ENCODE results near the gene EGFR.

Gene EGFR

DNA sequence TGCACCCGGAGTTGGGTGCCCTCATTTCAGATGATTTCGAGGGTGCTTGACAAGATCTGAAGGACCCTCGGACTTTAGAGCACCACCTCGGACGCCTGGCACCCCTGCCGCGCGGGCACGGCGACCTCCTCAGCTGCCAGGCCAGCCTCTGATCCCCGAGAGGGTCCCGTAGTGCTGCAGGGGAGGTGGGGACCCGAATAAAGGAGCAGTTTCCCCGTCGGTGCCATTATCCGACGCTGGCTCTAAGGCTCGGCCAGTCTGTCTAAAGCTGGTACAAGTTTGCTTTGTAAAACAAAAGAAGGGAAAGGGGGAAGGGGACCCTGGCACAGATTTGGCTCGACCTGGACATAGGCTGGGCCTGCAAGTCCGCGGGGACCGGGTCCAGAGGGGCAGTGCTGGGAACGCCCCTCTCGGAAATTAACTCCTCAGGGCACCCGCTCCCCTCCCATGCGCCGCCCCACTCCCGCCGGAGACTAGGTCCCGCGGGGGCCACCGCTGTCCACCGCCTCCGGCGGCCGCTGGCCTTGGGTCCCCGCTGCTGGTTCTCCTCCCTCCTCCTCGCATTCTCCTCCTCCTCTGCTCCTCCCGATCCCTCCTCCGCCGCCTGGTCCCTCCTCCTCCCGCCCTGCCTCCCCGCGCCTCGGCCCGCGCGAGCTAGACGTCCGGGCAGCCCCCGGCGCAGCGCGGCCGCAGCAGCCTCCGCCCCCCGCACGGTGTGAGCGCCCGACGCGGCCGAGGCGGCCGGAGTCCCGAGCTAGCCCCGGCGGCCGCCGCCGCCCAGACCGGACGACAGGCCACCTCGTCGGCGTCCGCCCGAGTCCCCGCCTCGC lies at the start of gene EGFR:
Gene EGFR, plus strand, starts transcription at position 657 of the 830 bp plus-strand sequence. CDS start 261 bp downstream, outside the sequence.
- no peak for DNase-seq

- DNase-seq = no peak
These were observed 49.4 kb upstream of the EGFR start for GRCh38 chr7:54969208-54969967.

GRCh38 chr7:54972733-54973294 lies 46.0 kb upstream of the EGFR start:
- no peak for DNase-seq

- no peak for DNase-seq
These were observed 40.3 kb upstream of the EGFR start for GRCh38 chr7:54978364-54979116.

- no peak for DNase-seq
These were observed 38.3 kb upstream of the EGFR start for GRCh38 chr7:54980521-54980920.

GRCh38 chr7:54981913-54982312 lies 36.9 kb upstream of the EGFR start:
- no peak for DNase-seq

DNA sequence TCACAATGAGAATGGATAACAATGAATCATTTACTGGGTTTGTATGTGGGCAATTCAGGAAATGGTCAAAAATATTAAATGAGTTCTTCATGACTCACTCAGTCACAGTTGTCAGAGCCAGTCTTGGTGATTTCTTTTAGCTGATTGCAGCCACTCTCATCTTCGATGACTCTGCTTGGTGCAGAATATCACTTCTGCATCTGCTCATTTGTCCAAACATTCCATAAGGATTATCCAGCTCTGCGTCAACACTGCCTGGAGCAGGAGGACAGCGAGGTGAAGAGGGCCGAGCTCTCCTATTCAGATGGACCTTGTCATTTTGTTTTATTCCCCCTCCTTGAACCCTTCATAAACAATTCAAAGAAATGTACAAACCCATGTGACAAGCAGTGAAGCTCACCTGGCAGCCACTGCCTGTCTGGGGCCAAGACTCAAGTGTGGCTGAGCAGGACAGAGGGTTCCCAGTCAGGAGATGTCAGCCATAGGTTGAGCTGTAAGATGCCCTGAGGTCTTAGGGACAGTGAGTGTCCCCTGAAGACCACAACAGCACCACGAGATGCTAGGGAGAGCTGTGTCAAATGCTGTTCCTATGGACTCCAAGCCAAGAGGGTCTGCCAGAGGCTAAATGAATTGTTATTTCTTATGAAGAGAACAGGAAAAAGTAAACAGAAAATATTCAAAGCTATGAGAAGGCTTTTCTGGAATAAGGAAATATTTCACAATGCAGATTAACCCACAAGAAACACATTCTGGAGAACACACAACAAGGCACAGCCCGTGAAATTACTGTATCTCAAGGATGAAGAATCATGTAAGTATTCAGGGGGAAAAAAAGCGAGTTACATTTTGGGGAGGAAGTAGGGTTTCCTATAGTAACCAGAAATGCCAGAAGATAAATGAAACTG lies 33.1 kb upstream of the EGFR start:
- DNase-seq = no peak

GRCh38 chr7:54986716-54987115 lies 32.1 kb upstream of the EGFR start:
- no peak for DNase-seq

DNA sequence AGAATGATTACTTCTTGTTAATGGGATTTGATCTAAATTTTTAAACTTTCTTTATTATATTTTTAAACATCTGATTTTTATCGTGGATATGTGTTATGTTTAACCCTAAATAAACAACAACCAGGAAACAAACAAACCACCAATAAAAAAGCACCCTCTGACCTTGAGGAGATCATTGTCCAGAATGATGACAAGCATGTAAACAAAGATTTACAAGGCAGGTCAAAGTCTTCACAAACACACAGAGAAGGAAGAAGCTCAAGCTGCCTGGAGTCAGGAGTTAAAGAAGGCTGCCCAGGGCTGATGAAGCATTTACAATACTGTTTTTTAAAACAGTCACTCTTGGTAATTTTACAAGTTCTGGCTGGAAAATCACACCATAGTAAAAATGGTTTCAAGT lies 31.0 kb upstream of the EGFR start:
- DNase-seq = no peak

- DNase-seq = no peak
These were observed 30.3 kb upstream of the EGFR start for GRCh38 chr7:54988516-54988915.

DNA sequence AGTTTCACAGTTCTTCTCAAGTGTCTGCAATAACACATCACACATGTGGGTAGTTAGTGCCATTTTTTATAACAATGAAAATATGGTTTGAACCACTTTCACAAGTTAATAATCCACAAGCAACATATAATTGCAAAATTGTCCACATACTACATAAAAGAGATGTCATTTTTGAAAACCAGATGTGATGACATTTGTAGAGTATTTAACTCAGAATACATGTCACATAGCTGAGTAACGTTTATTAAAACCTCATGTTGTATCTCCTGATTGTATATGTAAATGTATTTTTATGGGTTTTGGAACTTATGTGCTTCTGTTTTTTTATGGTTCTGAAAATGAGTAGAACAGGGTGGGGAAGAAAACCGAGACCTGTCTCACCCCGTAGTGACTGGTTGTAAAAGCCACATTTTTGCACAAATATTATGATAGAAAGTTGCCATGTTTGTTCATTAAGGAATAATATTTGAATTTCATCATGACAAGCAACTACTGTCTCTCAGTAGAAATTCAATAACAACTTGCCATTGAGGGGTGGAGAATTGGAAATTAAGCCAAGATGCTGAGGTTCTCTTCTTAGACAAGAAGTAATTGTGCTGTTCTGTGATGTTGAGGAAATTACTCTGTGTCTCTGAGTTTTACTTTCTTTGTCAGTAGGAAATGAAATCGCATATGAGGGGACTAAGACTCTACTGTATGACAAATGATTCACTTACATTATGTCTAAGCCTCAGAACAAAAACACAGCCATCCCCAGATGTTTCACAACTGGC lies 29.2 kb upstream of the EGFR start:
- DNase-seq = no peak

DNA sequence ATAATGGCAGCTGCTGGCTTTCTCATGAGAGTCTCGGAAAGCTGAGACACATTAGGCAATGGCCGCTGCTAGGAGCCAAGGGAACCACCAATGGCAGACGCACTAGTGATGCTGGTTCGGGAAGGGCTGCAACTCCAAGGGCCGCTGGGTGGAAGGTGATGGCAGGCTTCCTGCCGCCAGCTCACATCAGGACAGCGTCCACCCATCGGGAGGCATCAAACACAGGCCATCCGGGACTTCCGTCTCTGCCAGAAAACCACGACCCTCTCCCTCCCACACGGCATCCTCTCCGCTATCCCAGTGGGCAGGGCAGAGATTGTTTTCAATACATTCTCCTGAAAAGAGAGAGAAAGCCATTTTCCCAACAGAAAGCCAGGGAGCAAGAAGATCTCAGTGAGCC lies 27.5 kb upstream of the EGFR start:
- DNase-seq = no peak

- no peak for DNase-seq
These were observed 25.8 kb upstream of the EGFR start for GRCh38 chr7:54992871-54993475.

DNA sequence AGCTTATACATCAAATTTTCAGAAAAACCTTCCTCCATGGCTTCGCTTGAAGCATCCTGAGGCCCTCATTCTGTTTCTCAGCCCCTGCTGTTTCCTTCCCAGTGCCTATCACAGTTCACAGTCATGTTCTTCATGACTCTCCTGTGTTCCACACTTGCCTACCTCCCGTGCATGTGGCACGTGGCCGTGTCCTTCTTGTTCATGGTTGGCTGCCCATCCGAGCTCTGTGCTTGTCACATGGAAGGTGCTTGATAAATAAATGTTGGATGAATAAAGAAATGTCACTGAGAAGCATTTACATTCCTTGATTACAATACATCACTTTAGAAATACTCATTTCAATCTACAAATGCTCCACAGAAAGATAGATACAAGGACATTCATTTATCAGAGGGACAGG lies 23.7 kb upstream of the EGFR start:
- DNase-seq = no peak

DNA sequence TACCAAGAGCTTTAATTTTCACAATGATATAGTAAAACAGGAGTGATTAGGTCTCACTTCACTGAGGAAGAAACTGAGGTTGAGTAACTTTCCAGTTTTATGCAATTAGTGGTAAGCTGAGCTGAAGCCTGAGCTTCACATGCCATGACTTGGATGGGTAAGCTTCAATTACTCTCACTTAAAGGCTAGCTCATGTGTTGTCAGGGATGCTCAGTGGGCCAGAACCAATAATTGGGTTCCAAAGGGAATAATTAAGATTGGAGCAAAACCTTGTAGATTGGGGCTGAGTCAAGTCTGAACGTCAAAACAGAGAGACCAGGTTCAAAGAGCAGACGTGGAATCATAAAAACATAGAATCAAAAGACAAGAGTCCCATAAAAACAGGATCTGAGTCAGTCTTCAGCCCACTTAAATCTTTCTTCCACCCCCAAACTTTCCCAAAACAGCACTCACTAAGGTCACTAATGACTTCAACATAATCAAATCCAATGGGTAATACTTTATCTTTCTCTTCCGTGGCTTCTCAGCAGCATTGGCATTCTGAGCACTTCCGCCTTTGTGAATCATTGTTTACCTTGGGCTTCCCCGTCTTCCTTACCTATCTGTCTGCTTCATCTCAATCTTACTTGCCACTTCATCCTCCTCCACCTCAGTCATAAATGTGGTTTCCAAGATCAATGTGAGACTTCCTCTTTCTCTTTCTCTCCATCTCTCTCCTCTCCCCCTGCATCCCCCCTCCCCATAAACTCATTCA lies 23.0 kb upstream of the EGFR start:
- DNase-seq = no peak

GRCh38 chr7:54996391-54996790 lies 22.4 kb upstream of the EGFR start:
- DNase-seq = no peak

- DNase-seq = no peak
These were observed 14.2 kb upstream of the EGFR start for GRCh38 chr7:55004579-55004978.

DNA sequence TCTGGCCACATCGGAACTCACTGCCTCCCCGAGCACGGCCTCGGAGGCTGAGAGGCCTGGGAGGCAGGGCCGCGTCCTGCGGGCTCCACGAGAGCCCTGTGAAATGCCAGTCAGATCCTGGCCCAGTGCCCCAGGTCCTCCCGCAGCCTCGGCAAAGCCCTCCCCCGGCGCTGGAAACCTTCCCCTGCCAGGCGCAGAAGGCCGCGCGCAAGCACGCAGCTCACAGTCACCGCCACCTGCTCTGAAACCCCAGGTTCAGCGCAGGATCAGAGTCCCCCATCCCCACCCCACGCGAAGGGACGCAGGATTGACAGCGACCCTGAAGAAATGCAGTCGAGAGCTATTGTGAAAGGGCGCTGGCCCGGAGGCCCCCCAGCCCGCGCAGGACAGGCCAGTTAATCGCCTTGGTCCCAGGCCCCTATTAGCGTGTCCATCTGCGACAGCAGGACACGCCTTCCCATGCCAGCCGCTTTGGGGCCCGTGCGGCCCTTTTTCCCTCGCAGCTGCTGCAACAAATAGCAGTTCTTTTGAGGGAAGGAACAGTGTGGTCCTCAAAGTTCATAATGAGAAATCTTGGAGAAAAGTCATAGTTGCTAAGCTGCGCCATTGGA lies 13.5 kb upstream of the EGFR start:
- no peak for DNase-seq

DNA sequence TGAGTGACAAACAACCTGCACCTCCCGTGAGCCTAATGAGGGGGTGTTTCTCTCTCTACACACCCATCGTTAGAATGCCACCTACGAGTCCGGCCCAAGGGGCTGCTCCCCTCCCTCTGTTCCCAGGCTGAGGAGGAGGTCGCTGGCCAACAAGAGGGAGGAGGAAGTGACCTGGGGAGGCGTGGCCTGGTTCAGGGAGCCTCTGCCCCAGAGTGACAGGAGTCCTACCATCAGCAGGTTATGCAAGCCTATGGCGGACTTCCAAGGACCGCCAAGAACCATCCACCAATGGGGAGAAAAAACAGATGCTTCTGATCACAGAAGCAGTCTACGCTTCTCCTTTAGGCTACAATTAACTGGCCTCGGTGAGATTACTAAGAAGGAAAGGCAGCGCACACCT lies 12.3 kb upstream of the EGFR start:
- no peak for DNase-seq

DNA sequence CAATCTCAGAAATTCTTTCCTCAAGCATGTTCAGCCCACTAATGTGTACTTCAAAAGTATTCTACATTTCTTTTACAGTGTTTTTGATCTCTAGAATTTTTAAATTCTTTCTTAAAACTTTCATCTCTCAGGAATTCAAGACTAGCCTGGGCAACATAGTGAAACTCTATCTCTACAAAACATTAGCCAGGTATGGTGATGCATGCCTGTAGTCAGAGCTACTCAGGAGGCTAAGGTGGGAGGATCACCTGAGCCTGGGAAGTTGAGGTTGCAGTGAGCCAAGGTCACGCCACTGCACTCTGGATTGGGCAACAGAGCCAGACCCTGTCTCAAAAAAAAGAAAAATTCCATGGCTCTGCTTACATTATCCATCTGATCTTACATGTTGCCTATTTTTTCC lies 5.0 kb upstream of the EGFR start:
- no peak for DNase-seq

Data from activated naive CD4-positive, alpha-beta T cell (primary cell).